Ovary (tissue), 9 donors: ENCODE measurements around the gene DOK6. TPM values are rescaled to one million over a fixed set of nuclear protein-coding genes. Genes with fewer than 3 reads are reported as not detected.

Experiments used
- DNase-seq, 5 donors: peaks; one replicate each; pipeline ENCODE4 v3.0.0-alpha.2; 2019 to 2020
- H3K27ac ChIP-seq, 2 donors: fragments of 200-600 bp; one replicate each; pipeline versions ENCODE4 v1.5.1 to v1.8.0; 2019 to 2022
- H3K27me3 ChIP-seq: fragments of 200-600 bp; one replicate; pipeline ENCODE4 v1.8.0; 2022
- H3K36me3 ChIP-seq: fragments of 200-600 bp; sonication (generic); one replicate; pipeline ENCODE4 v1.5.1; 2019
- H3K4me1 ChIP-seq: one replicate; pipeline ENCODE4 v1.8.1; 2013; ENCODE audit warnings: mild to moderate bottlenecking, moderate library complexity; ENCODE audit not compliant: insufficient read depth
- H3K4me3 ChIP-seq: fragments of 200-600 bp; sonication (generic); one replicate; pipeline ENCODE4 v1.5.1; 2017
- H3K9me3 ChIP-seq, 2 donors: fragments of 200-600 bp in 1 of 2; sonication (generic) in 1 of 2; one replicate each; pipeline versions ENCODE4 v1.5.1 to v1.8.1; 2013 to 2019; ENCODE audit warnings: mild to moderate bottlenecking in 1 of 2, moderate library complexity in 1 of 2
- CTCF ChIP-seq, 3 donors: fragments of 450-650 bp in 2 of 3; fragments of 200-600 bp in 1 of 3; IDR thresholded peaks; one replicate each; pipeline versions ENCODE4 v1.5.1 to v1.8.0; 2016 to 2022; ENCODE audit warnings: antibody characterized with exemption in 3 of 3, mild to moderate bottlenecking in 1 of 3
- EP300 ChIP-seq: sonication (generic); formaldehyde crosslinking; IDR thresholded peaks from one replicate; pipeline ENCODE4 v1.6.1; 2017; ENCODE audit warnings: antibody characterized with exemption
- POLR2A ChIP-seq: fragments of 450-650 bp; IDR thresholded peaks from one replicate; pipeline ENCODE4 v1.6.1; 2017; ENCODE audit warnings: antibody characterized with exemption, mild to moderate bottlenecking, moderate library complexity
- WGBS, 3 donors: extraction: QIAGEN DNeasy Blood & Tissue Kit in 1 of 3; methylation state at CpG; one replicate each; pipeline versions ENCODE4 v1.1.5 to v1.1.7; 2013 to 2017; 5-methylcytosine and 5-hydroxymethylcytosine counted together
- intact Hi-C, 4 donors: fragments of 100-400 bp; cut with DNase I; formaldehyde crosslinking; loops; one replicate each; pipeline versions ENCODE4 v1.11.0 to v1.15.1; 2022 to 2023
- polyA plus RNA-seq, 2 donors: library from polyadenylated mRNA; stranded (reverse); fragments of 200-250 nt in 1 of 2; fragments of 350-450 nt in 1 of 2; fragmentation: Illumina TruSeq in 1 of 2; extraction: RNeasy Lipid Tissue Mini Kit (QIAGEN cat#74804) in 1 of 2; gene quantifications; one replicate each; pipeline ENCODE4 v1.2.3, GENCODE V29; 2013 to 2014
- total RNA-seq, 7 donors: library from RNA; depleted of rRNA in 2 of 7; stranded (reverse); fragments of >200 nt in 2 of 7; fragmentation: NEBNext Ultra II Directional in 3 of 7; extraction: Animal tissue kit (Norgen Biotek cat#: 25700) in 3 of 7; gene quantifications; one replicate each; pipeline versions ENCODE4 v1.1.0 to v1.2.4, GENCODE V29; 2016 to 2023
- donor health status: DM: no; HTN: no; CAD: no; lungs with moderate emphysema.
- donor health status: DM: no; HTN: no; CAD: no.
- donor health status: Bipolar disorder and iron deficiency.
- donor health status: DM: yes; HTN: yes; CAD: no.
- donor health status: DM: no; HTN: no; CAD: no.
- donor health status: DM: yes; HTN: yes; CAD: no.

The DOK6 gene
- total and polyA plus RNA-seq, 9 donors: 1.3 to 4.4 (median 2.8) TPM

GRCh38 chr18:69701305-69701704, 300.6 kb downstream of the DOK6 start:
- no peaks in the 10 kb centered on the region for H3K36me3 ChIP-seq
- no peak overlapping the region for H3K4me3 ChIP-seq
- 92 to 96% (median 95%) methylated on average over 2 of the region's 2 CpGs for WGBS, 3 donors
- H3K27ac ChIP-seq: no peak overlapping the region
- TF ChIP-seq POLR2A: no peak
- no peak for TF ChIP-seq CTCF (IDR thresholded peaks at IDR 0.05)
- no peak for TF ChIP-seq EP300
- H3K4me1 ChIP-seq: no peaks in the 10 kb centered on the region
- intact Hi-C loops: no loop called here
- DNase-seq: no peak
- no peaks in the 10 kb centered on the region for H3K9me3 ChIP-seq
- no peaks in the 10 kb centered on the region for H3K27me3 ChIP-seq

GRCh38 chr18:69703461-69703860, 302.8 kb downstream of the DOK6 start:
- intact Hi-C loops: no loop called here
- H3K4me3 ChIP-seq: no peak overlapping the region
- no peaks in the 10 kb centered on the region for H3K9me3 ChIP-seq
- no peak for TF ChIP-seq CTCF (IDR thresholded peaks at IDR 0.05)
- no peak for TF ChIP-seq EP300
- H3K36me3 ChIP-seq: no peaks in the 10 kb centered on the region
- no peak for DNase-seq
- no peaks in the 10 kb centered on the region for H3K4me1 ChIP-seq
- H3K27ac ChIP-seq: no peak overlapping the region
- no peaks in the 10 kb centered on the region for H3K27me3 ChIP-seq

GRCh38 chr18:69705987-69706386, 305.3 kb downstream of the DOK6 start:
- Histone ChIP-seq H3K27me3 (no peaks in the 10 kb centered on the region), H3K4me3 (no peak overlapping the region), H3K9me3 (no peaks in the 10 kb centered on the region), H3K27ac (no peak overlapping the region), H3K36me3 (no peaks in the 10 kb centered on the region), H3K4me1 (no peaks in the 10 kb centered on the region)
- TF ChIP-seq EP300 (no peak), POLR2A (no peak), CTCF (IDR thresholded peaks at IDR 0.05) (no peak)
- WGBS, 3 donors: 45 to 60% (median 49%) methylated on average over 2 of the region's 2 CpGs
- DNase-seq: no peak
- intact Hi-C loops: no loop called here

GRCh38 chr18:69708844-69709243, 308.2 kb downstream of the DOK6 start:
- TF ChIP-seq POLR2A (no peak), CTCF (IDR thresholded peaks at IDR 0.05) (no peak), EP300 (no peak)
- intact Hi-C loops: no loop called here
- no peaks in the 10 kb centered on the region for H3K27me3 ChIP-seq
- WGBS, 3 donors: 92 to 94% (median 93%) methylated on average over 7 of the region's 7 CpGs
- H3K4me3 ChIP-seq: no peak overlapping the region
- no peaks in the 10 kb centered on the region for H3K4me1 ChIP-seq
- H3K36me3 ChIP-seq: no peaks in the 10 kb centered on the region
- H3K27ac ChIP-seq: no peak overlapping the region
- no peaks in the 10 kb centered on the region for H3K9me3 ChIP-seq
- no peak for DNase-seq
